ENCODE results near the gene CD27.
"Not testable (repeated sequence)": the region's sequence is repeated elsewhere in the genome, so short reads cannot be mapped to it uniquely, and the experiment has no call there.

CD27 gene

DNA sequence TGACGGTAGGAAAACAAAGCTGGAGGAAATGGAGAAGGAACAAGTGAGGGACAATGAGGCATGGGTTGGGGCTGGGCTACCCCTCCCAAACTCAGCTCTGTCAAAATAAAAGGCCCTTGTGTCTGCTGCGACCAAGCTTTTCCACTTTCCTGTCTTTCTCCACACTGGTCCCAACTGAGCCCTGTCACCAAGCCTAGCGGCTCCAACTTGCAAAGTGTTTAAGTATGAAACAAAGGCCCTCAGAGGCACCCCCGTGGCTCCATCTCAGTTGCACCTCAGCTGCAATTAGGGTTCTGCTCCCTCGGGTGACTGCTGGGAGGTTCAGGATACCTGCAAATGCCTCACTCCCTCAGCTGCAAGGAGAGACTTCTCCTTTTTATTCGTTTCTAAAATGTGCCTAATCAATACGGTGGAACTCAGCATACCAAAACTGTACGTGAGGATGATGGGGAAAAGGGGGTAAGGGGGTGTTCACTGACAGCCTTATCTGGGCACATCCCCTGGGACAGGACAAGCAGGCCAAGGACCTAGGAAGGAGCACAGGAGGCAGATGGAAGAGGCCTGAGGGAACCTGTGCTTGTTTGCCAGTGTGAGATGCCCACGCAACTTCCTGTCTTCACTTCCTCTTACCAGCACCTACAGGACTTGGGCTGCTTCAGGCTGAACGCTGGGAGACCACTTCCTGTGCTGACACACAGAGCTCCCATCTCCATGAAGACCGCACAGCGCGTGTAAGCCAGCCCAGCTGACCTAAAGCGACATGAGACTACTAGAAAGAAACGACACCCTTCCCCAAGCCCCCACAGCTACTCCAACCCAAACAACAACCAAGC lies 16.9 kb downstream of the CD27 start:
- DNase-seq, result peak; percentile 98

DNA sequence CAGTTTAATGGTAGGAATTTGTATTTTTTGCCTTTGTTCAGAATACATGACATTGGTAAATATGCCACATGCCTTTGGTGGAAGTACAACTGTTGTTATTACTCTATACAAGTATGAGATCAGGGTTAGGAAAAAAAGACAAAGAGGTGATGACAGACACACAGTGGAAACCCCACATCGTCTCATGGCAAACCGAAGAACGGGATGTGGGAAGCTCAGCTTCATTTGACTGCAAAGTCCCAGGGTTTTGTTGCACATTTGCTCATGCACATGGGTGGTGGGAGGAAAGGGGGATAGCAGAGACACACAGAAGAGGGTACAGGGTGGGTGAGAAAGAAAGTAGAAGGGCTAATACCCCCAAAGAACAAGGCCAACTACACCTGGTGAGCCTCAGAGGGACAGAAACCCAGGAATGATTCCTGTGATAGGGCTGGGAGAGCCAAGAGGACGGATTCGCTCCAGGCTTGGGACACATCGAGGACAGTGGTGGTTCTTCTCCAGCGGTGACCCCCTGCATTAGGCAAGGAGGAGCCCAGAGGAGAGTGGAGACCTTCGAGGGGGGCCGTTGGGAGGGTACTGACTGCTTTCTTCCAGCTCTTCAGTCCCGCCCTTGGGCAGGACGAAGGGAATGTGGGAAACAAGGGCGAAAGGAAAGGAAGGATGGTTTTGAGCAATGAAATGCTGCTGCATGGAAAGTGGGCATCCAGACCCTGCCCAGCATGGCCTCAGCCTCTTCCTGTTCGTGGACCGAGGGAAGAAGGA lies 17.7 kb downstream of the CD27 start:
- no peak for DNase-seq

DNA sequence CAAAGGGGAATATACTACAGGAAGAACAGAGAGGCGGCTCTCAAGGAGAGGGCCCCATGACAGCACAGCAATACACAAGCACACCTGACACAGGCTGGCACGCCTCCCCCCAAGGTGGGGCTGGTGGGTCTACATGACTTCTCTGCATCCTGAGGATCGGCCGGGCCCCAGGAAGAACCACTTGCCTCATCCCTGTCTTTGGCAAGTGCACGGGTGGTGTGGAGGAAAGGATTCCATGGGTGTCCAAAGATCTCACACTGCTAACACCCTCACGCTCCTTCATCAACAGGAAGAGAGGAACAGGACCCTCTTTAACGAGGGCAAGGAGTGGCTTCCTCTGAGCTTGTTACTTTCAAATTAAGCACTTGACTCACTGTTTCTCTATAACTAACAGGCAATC lies 18.5 kb downstream of the CD27 start:
- DNase-seq, result no peak

DNA sequence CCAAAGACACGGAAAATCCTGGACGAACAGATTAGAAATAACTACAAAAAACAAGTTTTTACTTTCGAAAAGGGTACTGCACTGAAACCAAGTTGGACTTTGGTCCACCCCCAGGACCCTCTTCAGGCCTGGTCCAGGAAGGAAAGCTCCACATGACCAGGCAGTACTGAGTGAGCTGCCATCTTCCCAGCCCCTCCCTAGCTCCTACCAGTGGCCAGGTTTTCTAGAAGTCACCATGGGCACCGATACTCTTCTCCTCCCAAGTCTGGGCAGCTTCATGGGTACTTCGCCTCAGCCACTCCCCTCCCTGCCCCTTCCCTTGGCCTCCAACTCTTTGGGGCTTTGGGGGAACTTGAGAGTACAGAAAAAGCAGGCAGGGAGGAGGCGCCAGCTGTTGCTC lies 19.1 kb downstream of the CD27 start:
- DNase-seq, result no peak

DNA sequence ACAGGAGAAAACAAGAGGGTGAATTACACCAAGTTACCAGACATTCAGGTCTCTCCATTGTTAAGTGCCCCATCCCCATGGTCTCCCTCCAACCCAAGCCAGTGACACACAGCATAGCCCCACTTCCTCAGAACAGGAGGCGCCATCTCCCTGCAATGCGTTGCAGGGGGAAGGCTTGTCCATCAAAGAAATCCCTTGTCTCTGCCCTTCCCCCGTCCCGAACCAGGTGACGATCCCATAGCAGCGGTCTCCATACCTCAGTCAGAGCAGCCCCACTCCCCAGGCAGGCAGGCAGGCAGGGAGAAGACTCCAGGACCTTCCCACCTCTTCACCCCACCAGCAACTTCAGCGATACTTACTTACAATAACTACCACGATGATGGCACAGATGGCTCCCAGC lies 19.8 kb downstream of the CD27 start:
- no peak for DNase-seq

DNA sequence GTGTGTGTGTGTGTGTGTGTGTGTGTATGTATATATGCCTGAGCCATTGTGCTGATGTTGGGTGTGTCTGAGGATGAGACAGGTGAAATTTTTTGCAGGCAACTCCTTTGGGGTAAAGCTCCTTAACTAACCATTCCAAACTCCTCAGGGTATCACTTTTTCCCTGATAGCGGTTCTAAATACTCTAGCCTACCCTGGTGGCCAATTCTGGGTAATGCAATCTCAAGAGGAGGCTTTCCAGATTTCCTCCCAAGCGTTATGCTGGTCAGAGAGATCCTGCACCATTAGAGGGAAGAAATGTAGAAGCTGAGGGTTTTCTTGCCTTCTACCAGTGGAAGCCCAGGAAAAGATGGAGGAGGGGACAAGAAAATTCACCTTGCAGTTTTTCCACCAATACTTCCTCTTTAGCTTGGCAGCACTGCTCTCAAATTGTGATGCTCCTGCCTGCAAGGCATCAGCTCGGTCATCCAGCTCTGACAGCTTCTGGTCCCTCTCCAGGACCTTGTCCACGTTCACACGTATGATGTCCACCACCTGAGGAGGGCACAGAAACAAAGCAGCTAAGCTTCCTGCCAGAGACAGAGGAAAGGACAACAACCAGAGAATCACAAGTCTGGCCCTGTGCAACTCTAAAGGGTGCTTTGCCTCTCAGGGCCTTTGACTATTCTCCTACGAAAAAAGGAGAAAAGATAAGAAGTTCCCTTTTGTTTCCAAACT lies 20.9 kb downstream of the CD27 start:
- no peak for DNase-seq

DNA sequence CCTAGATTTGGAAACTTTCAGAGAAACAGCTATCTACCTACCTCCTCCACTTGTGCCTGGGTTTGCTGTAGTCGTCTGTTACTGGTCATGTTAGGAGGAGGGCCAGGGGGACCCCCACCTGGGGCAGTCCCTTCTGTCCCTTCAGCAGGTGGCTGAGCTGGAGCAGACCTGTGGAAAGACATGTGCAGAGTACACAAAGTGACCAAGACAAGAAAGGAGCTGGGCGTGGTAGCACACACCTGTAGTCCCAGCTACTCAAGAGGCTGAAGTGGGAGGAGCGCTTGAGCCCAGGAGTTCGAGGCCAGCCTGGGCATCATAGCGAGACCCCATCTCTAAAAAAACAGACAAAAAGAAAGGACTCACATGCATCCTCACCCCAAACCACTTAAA lies 21.4 kb downstream of the CD27 start:
- no peak for DNase-seq

DNA sequence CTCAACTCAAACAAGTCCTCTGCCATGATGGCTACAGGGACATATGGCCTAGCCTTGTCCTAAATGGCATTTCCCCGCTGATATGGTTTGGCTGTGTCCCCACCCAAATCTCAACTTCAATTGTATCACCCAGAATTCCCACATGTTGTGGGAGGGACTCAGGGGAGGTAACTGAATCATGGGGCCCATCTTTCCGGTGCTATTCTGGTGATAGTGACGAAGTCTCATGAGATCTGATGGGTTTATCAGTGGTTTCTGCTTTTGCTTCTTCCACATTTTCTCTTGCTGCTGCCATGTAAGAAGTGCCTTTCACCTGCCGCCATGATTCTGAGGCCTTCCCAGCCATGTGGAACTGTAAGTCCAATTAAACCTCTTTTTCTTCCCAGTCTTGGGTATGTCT lies 22.0 kb downstream of the CD27 start:
- DNase-seq, result not testable (repeated sequence)

DNA sequence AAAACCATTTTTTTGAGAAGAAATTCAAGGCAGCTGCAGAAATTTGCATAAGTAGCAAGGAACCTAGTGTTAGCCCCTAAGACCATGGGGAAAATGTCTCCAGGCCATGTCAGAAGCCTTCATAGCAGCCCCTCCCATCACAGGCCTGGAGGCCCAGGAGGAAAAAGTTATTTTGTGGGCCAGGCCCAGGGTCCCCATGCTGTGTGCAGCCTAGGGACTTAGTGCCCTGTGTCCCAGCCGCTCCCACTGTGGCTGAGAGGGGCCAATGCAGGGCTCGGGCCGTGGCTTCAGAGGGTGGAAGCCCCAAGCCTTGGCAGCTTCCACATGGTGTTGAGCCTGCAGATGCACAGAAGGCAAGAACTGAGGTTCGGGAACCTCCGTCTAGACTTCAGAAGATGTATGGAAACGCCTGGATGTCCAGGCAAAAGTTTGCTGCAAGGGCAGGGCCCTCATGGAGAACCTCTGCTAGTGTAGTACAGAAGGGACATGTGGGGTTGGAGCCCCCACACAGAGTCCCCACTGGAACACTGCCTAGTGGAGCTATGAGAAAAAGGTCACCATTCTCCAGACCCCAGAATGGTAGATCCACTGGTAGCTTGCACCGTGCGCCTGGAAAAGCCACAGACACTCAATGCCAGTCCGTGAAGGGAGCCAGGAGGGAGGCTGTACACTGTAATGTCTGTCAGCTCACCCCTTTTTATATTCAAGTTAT lies 23.0 kb downstream of the CD27 start:
- not testable (repeated sequence) for DNase-seq

DNA sequence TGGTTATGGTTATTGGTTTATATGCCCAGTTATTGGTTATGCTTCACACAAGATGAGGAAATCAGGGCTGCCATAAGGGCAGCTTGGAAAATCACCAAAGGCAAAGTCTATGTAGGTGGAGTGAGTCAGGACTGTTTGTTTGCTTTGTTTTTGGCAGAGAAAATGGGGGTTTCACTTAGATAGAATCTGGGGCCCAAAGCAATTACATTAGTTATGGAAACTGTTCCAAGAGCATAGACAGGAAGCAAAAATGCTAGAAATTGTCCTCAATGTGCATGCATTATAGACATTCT lies 23.5 kb downstream of the CD27 start:
- DNase-seq, result no peak

DNA sequence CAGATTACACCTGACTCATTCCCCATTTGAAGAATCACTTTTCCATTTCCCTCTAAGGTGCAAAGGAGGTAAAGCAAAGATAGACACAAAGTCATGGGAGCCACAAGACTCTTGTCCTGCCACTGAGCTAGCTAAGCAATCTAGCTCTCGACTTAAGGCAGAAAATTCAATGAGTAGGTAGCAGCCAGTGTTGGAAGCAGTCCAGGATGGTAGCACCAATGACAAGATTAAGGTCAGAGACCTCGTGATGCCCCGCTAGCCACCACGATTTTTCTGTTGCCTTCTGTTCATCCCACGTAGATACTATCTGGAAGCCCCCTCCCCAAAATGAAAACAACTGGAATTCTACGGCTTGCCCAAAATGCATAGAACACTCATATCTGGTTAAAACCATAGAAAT lies 24.3 kb downstream of the CD27 start:
- no peak for DNase-seq

DNA sequence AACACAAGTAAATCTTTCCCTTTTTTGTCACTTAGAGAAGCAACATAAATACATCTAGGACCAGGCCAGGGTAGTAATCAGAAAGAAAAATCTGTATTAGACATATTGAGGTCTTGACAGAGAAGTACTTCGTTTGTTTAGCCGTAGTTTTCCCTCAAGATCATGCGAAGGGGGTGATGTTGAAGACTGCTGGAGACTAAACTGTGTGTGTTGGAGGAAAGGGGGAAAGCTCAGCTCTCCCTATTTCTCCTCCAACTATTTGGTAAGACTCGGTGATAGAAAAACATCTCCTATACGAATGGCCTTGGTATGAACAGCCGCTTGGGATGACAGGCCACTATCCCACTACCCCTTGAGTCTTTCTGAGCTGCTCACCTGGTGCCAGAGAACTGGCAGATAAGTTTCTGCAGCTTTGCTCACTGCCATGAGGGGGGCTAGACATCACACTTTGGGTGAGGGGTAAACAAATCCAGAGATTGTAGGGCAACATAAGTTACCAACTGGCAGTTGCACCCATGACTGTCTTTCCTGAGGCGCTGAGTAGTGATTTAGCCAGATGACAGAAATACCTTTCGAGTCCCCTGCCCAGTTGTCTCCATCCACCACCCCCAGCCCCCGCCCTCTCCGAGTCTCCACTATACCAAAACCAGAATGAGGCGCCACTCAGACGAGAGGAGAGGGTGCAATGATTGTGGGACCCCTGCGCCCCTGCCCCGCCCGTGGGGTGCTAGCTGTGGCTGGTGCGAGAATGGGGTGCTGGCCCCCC lies 25.0 kb downstream of the CD27 start:
- DNase-seq, result no peak

DNA sequence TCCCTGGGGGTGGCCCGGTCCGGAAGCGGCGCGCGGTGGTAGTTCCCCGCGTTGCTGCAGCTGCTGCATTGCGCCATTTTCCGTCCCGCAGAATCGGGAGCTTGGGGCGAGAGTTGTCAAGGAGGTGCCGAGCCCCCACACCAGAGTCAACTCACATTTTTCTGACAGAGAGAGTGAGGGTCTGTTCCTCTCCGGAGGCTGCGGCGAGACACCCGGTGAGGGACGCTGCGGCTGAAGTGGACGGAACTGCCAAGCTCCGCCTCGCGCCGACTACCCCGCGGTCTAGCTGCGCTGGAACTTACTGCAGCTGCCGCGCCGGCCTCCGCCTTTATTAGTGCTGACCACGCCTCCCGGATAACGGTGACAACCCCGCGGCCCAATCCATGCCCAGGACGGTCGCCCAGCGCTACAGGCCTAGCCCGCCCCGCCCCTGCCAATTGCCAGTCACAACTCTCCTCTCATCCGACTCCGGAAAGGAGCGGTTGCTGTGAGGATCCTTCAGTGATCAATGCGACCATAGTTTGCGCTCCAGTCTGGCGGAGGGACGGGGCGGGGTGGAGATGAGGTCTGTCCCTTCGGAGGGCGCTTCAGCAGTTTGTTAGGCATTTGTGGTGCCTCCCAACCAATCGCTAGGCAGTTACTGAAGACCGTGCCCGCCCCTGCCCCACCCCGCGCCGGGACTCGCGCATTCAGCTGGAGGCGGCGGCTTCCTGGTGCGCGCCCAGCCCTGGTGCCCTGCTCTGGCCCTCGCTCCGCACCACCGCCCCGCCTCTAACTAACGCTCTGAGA lies 25.8 kb downstream of the CD27 start, which contains the start of gene VAMP1:
VAMP1 (minus strand) TSS at position 303 of the 789 bp plus-strand sequence; CDS start at position 157, 146 bp downstream.
- DNase-seq, result peak; percentile 94

DNA sequence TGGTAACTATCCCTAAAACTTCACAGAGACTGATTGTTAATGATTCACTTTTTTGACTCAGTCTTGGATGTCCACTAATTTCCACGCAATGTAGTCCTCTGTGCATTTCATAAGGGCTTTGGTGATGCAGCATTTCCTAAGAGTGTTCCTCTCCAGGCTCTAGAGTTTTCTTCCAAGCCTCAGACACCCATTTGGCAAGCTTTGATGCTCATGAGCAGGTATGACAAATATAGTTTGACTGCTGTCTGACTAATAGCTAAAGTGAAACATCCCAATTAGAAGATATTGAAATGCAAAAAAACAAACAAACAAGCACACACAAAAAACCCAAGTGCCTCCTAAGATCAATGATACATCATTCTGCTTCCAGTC lies 27.2 kb downstream of the CD27 start:
- DNase-seq, result no peak

DNA sequence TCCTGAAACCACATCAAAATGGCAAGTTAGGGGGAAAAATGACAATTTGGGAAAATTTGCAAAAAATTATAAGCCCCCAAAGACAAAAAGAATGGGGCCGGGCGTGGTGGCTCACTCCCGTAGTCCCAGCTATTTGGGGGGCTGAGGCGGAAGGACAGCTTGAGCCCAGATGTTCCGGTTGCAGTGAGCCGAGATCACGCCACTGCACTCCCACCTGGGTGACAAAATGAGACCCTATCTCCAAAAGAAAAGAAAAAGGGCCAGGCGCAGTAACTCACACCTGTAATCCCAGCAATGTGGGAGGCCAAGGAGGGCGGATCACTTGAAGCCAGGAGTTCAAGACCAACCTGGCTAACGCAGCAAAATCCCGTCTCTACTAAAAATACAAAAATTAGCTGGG lies 27.7 kb downstream of the CD27 start:
- no peak for DNase-seq

DNA sequence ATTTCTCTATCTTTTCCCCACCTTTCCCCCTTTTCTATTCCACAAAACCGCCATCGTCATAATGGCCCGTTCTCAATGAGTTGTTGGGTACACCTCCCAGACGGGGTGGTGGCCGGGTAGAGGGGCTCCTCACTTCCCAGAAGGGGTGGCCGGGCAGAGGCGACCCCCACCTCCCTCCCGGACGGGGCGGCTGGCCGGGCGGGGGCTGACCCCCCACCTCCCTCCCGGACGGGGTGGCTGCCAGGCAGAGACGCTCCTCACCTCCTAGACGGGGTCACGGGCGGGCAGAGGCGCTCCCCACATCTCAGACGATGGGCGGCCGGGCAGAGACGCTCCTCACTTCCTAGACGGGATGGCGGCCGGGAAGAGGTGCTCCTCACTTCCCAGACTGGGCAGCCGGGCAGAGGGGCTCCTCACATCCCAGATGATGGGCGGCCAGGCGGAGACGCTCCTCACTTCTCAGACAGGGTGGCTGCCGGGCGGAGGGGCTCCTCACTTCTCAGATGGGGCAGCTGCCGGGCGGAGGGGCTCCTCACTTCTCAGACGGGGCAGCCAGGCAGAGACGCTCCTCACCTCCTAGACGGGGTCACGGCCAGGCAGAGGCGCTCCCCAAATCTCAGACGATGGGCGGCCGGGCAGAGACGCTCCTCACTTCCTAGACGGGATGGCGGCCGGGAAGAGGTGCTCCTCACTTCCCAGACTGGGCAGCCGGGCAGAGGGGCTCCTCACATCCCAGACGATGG lies 30.6 kb downstream of the CD27 start:
- DNase-seq, result not testable (repeated sequence)

DNA sequence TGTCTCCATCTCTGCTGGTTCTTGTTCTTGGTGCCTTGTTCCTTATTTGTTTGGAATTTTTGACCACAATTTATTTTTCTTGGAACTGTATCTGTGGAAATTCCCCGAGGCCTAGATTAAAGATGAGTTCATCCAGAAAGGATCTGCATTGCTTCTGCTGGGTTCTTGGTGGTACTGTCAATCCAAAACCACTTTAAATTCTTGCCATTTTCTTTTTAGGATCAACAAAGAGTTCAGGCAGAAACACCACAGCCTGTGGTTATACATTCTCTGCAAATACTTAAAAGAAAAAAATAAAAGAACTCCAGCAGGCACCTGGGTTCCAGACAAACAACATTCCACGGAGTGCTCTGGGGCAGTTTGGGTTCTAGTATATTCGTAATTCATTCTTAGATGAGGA lies 31.7 kb downstream of the CD27 start:
- DNase-seq, result no peak

DNA sequence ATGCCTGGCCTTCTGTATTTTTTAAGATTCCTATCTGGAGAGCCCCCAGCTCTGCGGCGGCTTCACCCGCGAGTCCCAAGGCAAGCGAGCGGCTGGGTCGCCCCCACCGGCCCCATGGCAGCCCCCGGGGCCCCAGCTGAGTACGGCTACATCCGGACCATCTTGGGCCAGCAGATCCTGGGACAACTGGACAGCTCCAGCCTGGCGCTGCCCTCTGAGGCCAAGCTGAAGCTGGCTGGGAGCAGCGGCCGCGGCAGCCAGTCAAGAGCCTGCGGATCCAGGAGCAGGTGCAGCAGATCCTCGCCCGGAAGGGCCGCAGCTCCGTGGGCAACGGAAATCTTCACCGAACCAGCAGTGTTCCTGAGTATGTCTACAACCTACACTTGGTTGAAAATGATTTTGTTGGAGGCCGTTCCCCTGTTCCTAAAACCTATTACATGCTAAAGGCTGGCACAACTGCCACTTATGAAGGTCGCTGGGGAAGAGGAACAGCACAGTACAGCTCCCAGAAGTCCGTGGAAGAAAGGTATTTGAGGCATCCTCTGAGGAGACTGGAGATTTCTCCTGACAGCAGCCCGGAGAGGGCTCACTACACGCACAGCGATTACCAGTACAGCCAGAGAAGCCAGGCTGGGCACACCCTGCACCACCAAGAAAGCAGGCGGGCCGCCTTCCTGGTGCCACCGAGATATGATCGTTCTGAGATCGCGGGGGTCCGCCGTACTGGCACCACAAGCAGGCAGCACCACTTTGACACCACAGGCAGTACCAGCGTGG lies 33.0 kb downstream of the CD27 start:
- not testable (repeated sequence) for DNase-seq

DNA sequence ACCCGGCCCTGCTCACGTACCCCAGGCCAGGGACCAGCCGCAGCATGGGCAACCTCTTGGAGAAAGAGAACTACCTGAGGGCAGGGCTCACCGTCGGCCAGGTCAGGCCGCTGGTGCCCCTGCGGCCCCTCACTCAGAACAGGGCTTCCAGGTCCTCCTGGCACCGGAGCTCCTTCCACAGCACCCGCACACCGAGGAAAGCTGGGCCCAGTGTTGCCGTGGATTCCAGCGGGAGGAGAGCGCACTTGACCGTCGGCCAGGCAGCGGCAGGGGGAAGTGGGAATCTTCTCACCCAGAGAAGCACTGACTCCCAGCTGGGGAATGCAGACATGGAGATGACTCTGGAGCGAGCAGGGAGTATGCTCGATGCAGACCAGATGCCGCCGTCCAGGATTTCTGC lies 33.7 kb downstream of the CD27 start:
- DNase-seq, result no peak

DNA sequence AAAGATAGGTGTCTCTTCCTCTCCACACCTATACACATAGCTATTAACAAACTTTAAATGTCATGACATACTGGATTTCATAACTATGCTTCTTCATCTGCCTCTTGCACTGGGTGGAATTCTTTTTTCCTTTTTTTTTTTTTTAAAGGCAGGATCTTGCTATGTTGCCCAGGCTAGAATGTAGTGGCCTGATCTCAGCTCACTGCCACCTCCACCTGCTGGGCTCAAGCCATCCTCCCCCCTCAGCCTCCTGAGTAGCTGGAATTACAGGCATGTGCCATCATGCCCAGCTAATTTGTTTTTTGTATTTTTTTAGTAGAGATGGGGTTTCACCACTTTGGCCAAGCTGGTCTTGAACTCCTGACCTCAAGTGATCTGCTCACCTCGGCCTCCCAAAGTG lies 43.5 kb downstream of the CD27 start:
- DNase-seq, result no peak
